ENCODE results near the gene TBC1D8.
"Not testable (repeated sequence)": the region's sequence is repeated elsewhere in the genome, so short reads cannot be mapped to it uniquely, and the experiment has no call there.

Gene TBC1D8

DNA sequence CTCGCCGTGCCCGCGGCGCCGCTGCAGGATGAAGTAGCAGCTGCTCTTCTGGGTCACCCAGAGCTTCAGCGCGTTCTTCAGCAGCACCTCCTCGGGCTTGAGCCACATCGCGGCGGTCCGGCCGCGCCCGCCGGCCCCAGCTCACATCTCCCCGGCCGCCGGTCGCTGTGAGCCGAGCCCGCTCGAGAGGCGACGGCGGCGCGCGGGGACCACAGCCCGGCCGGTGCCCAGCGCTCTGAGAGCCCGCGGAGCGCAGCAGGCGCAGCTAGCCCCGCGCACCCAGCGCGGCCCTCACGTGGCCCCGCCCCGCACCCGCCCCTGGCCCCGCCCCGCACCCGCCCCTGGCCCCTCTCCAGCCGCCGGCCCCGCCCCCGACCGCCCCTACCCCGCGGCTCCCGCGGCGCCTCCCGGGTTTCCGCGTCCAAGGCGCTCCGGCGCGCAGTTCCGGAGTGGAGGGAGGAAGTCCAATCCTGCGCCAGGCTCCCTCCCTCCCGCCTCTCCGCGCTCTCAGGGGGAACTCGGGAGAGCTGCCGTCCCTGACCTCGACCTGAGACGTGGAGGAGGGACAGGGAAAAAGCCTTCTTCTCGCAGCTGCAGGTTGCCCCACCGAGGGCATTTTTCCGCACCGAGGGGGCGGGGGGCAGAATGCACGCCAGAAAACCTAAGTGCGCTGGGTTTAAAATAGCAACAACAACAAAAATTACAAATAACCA lies at the start of gene TBC1D8:
TSS of gene TBC1D8 (minus strand) at position 237 of the 713 bp plus-strand sequence. CDS start at position 108, 129 bp downstream.
- peak; percentile 94 for DNase-seq (ENCODE audit: low spot score)

DNA sequence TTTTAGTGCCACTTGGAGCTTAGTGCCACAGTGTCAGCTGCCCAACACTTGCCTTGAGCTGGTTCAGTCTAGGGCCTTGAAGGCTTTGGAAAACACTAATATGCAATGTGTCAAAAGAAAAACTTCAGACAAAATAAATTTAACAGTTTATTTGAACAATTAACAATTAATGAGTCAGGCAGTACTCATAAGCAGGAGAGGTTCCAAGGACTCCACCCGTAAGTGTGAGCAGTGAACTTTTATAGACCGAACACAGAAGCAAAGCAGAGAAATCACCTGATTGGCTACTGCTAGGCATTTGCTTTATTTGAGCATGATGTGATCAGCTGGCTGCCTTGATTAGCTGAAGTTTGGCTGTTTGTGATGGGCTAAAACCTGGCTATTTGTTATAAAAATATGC lies 49.5 kb upstream of the TBC1D8 start:
- DNase-seq (ENCODE audit: low spot score) = no peak

GRCh38 chr2:101199251-101199791 lies 48.1 kb upstream of the TBC1D8 start:
- no peak for DNase-seq (ENCODE audit: low spot score)

DNA sequence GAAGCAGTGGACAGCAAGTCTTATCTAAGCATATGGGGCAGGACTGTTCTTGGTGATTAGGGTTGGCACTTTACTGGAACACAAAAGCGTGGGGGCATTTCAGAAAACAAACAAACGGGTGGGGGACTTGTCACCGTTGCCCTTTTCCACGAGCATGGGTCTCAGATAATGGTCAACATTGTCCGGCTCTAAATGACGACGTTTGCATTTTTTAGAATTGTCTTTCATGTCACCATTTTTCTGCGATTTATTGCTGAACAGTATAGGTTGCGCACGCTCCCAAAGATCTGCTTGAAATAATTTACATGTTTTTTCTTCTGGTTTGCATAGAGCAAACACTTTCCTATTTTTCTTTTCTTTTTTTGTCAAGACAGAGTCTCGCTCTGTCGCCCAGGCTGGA lies 46.6 kb upstream of the TBC1D8 start:
- DNase-seq (ENCODE audit: low spot score) = no peak

GRCh38 chr2:101197215-101197745 lies 46.1 kb upstream of the TBC1D8 start:
- DNase-seq (ENCODE audit: low spot score) = no peak

DNA sequence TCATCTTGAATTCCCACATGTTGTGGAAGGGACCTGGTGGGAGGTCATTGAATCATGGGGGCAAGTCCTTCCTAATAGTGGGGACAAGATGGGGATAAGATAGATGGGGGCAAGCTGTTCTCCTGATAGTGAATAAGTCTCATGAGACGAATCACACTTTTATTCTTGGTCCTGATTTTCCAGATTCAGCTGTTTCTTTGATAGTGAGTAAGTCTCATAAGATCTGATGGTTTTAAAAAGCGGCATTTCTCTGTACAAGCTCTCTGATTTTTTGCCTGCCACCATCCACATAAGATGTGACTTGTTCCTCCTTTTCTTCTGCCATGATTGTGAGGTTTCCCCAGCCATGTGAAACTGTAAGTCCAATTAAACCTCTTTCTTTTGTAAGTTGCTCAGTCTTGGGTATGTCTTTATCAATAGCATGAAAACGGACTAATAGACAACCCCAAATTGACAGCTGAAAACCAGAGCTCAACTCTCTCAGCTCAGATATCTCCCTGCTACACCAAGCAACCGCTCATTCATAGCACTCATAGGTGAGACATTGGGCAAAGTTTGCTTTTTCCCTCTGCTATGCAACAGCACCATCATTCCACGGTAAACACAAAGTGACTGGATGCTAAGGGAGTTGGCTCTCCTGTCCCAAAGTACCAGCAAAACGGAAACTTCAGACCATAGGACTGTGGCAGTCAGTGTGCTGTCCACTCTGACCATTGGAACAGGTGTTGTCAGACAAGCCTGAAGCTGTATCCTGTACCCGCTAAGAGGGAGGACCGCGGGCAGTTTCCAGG lies 44.9 kb upstream of the TBC1D8 start:
- no peak for DNase-seq (ENCODE audit: low spot score)

DNA sequence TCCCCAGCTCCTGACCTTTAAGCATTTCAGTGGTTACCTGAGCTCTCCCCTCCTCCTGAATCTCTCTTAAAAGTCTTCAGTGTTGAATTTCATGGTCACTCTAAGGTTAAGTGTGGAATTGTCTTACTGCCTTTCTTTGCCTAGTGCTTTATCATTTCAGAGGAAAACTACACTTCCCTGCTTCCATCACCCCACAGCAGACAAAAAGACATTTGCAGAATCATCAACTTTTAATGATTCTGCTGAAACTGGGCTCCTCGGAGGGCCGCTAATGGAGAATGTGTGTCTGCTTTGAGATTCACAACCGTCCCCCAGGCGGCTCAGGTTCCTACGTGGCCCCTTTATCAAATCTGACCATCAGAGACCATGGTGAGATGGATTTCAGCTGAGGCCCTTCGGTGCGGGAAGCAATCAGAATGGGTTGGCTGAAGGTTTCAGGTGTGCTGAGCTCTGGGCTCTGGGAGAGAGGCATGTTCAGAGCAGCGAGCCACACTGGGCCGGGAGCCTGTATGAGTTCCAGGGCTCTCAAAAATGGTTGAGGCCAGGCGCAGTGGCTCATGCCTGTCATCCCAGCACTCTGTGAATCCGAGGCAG lies 41.9 kb upstream of the TBC1D8 start:
- no peak for DNase-seq (ENCODE audit: low spot score)

DNA sequence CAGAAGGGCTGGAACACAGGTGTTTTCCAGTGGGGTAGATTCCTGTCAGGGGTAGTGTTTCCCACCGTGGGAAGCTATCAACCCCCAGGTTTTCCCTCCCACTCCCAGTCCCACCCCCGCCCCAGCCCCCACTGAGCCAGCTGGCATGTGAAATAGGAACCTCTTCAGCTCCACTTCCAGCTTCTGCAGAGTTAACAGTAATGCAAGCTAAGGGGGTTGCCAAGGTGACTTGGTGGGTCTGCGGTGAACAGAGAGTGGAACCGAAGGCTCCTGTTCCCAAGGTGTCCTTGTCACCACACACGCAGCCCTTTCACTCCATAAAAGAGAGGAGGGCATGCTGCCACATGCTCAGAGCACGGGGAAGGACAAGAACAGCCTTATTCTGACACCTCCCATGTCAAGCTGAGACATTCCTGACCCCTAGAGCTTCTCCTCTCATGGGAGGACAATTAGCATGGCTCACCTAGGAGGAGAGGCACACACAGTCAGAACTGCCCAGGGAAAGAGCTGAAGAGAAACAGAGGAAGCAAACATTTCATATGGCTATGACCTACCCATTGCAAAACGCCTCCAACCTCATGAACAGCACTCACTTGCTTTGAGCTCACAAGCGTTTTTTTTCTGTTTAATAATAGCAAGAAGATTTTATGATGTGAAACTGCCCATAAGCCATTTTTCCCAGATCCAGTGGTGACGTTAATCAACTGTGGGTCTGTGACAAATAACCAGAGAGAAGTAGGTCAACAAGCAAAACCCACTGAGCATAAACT lies 39.8 kb upstream of the TBC1D8 start:
- DNase-seq (ENCODE audit: low spot score) = peak; percentile 24

GRCh38 chr2:101188683-101189405 lies 37.7 kb upstream of the TBC1D8 start:
- DNase-seq (ENCODE audit: low spot score) = peak; percentile 70

GRCh38 chr2:101187131-101187530 lies 35.9 kb upstream of the TBC1D8 start:
- no peak for DNase-seq (ENCODE audit: low spot score)

DNA sequence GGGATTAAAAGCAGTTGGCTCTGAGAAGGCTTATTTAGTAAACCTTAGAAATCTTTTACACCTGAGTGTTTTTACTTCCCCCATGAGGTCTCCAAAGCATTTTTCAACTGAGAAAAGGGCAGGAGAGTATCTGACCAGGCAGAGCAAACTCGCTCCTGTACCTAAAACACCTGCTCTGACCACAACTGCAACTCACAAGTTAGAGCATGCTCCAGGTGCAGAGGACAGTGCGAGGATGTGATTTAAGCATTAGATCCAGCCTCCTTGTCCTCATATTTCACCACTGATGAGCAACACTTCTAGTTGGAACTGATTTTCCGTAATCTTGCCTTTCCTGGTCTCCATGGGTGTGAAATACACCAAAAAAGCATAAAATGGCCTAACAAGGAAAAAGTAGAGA lies 34.5 kb upstream of the TBC1D8 start:
- no peak for DNase-seq (ENCODE audit: low spot score)

DNA sequence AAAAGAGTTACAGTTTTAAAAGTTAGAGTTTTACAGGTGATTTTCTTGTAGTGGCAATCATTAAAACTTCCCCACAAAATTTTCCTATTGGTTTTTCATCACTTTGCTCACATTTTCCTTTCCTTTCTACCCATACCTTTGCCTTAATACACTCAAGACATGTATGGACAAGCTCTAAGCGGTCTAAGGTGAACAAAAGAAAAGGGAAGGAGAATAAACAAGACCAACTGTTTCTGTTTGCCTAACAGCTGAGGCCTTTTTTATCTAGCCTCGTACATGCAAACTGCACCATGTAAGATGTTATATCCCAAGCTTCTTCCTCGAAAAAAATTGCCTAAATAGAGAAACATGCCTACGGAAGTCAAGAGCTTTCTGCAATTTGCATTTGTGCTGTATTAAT lies 33.9 kb upstream of the TBC1D8 start:
- no peak for DNase-seq (ENCODE audit: low spot score)

GRCh38 chr2:101179982-101180381 lies 28.8 kb upstream of the TBC1D8 start:
- no peak for DNase-seq (ENCODE audit: low spot score)

- DNase-seq (ENCODE audit: low spot score) = no peak
Observed at GRCh38 chr2:101176803-101177202, 25.6 kb upstream of the TBC1D8 start.

DNA sequence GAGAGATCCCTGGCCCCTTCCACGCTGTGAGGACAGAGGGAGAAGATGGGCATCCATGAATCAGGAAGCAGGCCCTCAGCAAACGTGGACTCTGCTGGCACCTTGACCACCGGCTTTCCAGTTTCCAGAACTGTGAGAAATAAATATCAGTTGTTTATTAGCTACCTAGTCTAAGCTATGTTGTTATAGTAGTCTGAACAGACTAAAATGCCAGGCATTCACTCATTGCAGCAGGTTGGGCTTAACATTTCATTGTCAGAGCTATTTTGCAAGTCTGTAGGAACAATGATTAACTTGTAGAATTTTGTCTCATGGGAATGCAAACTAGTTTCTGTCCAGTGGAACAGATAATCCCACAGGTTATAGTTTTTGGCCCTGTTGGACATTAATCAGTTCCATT lies 24.8 kb upstream of the TBC1D8 start:
- no peak for DNase-seq (ENCODE audit: low spot score)

GRCh38 chr2:101173707-101174295 lies 22.6 kb upstream of the TBC1D8 start:
- DNase-seq (ENCODE audit: low spot score) = no peak

DNA sequence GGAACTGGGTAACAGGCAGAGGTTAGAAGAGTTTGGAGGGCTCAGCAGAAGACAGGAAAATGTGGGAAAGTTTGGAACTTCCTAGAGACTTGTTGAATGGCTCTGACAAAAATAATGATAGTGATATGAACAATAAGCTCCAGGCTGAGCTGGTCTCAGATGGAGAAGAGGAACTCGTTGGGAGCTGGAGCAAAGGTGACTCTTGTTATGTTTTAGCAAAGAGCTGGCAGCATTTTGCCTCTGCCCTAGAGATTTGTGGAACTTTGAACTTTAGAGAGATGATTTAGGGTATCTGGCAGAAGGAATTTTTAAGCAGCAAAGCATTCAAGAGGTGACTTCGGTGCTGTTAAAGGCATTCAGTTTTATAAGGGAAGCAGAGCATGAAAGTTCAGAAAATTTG lies 18.6 kb upstream of the TBC1D8 start:
- DNase-seq (ENCODE audit: low spot score) = not testable (repeated sequence)

DNA sequence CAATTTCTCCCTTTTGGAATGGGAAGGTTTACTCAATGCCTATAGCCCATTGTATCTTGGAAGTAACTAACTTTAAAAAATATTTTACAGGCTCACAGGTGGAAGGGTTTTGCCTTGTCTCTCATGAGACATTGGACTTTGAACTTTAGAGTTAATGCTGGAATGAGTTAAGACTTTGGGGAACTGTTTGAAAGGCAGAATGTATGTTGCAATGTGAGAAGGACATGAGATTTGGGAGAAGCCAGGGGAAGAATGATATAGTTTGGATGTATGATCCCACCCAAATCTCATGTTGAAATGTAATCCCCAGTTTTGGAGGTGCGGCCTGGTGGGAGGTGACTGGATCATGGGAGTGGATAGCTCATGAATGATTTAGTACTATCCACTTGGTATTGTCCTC lies 17.5 kb upstream of the TBC1D8 start:
- no peak for DNase-seq (ENCODE audit: low spot score)

- DNase-seq (ENCODE audit: low spot score) = not testable (repeated sequence)
Observed at GRCh38 chr2:101167532-101167931, 16.4 kb upstream of the TBC1D8 start.

DNA sequence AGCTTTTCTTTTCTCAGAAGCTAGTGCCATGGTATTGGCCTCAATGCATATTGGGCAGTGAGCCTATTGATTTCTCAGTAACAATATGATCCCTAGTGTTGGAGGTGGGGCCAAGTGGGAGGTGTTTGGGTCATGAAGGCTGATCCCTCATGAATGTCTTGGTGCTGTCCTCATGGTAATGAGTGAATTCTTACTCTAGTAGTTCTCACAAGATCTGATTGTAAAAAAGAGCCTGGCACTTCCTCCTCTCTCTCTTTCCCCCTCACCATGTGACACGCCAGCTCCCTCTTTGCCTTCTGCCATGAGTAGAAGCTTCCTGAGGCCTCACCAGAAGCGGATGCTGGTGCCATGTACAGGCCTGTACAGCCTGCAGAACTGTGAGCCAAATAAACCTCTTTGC lies 12.8 kb upstream of the TBC1D8 start:
- DNase-seq (ENCODE audit: low spot score) = no peak

Measured in iPS-NIHi11 (cell line).